HepG2 (cell line): ENCODE data around the gene ALDH2. TPM values are rescaled to one million over a fixed set of nuclear protein-coding genes. Genes with fewer than 3 reads are reported as not detected.
A peak's percentile ranks its signal among the peaks of the same experiment; 100 is the strongest.

Experiments
- ARNT2 ChIP-seq: sonication (generic); formaldehyde crosslinking; IDR thresholded peaks from 2 replicates; pipeline ENCODE4 v1.8.0; 2022; ENCODE audit warnings: mild to moderate bottlenecking, low read depth, missing genetic modification reagents, moderate library complexity
- BCL3 ChIP-seq: sonication (generic); formaldehyde crosslinking; IDR thresholded peaks from 2 replicates; pipeline ENCODE4 v1.5.1; 2020; ENCODE audit warnings: mild to moderate bottlenecking, missing genetic modification reagents, moderate library complexity
- CREB1 ChIP-seq, 2 experiments: fragments of 450-650 bp in 1 of 2; IDR thresholded peaks; 2 replicates each; pipeline ENCODE4 v1.6.1; 2016 to 2017; ENCODE audit warnings: control low read depth in 1 of 2, mild to moderate bottlenecking in 1 of 2, missing compliant biosample characterization in 1 of 2, missing genetic modification characterization in 1 of 2
- DZIP1 ChIP-seq: sonication (generic); formaldehyde crosslinking; IDR thresholded peaks from 2 replicates; pipeline ENCODE4 v1.5.0; 2020; ENCODE audit warnings: mild to moderate bottlenecking, missing genetic modification reagents
- FOXK2 ChIP-seq: fragments of 450-650 bp; IDR thresholded peaks from 2 replicates; pipeline ENCODE4 v1.6.1; 2016
- GZF1 ChIP-seq: sonication (generic); formaldehyde crosslinking; IDR thresholded peaks from 2 replicates; pipeline ENCODE4 v1.5.1; 2020; ENCODE audit warnings: mild to moderate bottlenecking, missing genetic modification reagents
- KDM1A ChIP-seq: IDR thresholded peaks from 2 replicates; pipeline ENCODE4 v1.6.1; 2016; ENCODE audit warnings: missing compliant biosample characterization
- LCORL ChIP-seq, 2 experiments: fragments of 450-650 bp in 1 of 2; sonication (generic) in 1 of 2; formaldehyde crosslinking in 1 of 2; IDR thresholded peaks; 2 replicates each; pipeline versions ENCODE4 v1.5.0 to v1.6.1; 2017 to 2020; ENCODE audit warnings: antibody characterized with exemption in 1 of 2, missing genetic modification reagents in 1 of 2
- MTF1 ChIP-seq: sonication (generic); formaldehyde crosslinking; IDR thresholded peaks from 2 replicates; pipeline ENCODE4 v1.5.0; 2020; ENCODE audit warnings: missing genetic modification reagents
- POLR2G ChIP-seq: fragments of 200-400 bp; formaldehyde crosslinking; IDR thresholded peaks from 2 replicates; pipeline ENCODE4 v1.6.1; 2018; ENCODE audit warnings: mild to moderate bottlenecking, low read depth, low read length, moderate library complexity
- RBAK ChIP-seq: sonication (generic); formaldehyde crosslinking; IDR thresholded peaks from 2 replicates; pipeline ENCODE4 v1.5.1; 2020; ENCODE audit warnings: mild to moderate bottlenecking, missing genetic modification reagents
- SIN3B ChIP-seq: fragments of 150-350 bp; IDR thresholded peaks from 2 replicates; pipeline ENCODE4 v1.6.1; 2014; ENCODE audit warnings: low read length
- SMARCE1 ChIP-seq: fragments of 450-650 bp; IDR thresholded peaks from 2 replicates; pipeline ENCODE4 v1.6.1; 2017; ENCODE audit warnings: borderline replicate concordance
- SP140L ChIP-seq: sonication (generic); formaldehyde crosslinking; IDR thresholded peaks from 2 replicates; pipeline ENCODE4 v1.4.0; 2020; ENCODE audit warnings: missing genetic modification reagents, borderline replicate concordance
- TCF7L2 ChIP-seq: IDR thresholded peaks from 2 replicates; pipeline ENCODE4 v1.6.1; 2011; ENCODE audit warnings: mild to moderate bottlenecking, low read depth, low read length, moderate library complexity
- TEAD2 ChIP-seq: sonication (generic); formaldehyde crosslinking; IDR thresholded peaks from 2 replicates; pipeline ENCODE4 v1.9.0; 2021; ENCODE audit warnings: missing genetic modification reagents
- ZNF143 ChIP-seq: sonication (generic); formaldehyde crosslinking; IDR thresholded peaks from 2 replicates; pipeline ENCODE4 v1.4.0; 2020; ENCODE audit warnings: missing genetic modification reagents
- ZNF33A ChIP-seq: sonication (generic); formaldehyde crosslinking; IDR thresholded peaks from 2 replicates; pipeline ENCODE4 v1.5.1; 2020; ENCODE audit warnings: missing genetic modification reagents, mild to moderate bottlenecking, moderate library complexity, borderline replicate concordance
- ZNF547 ChIP-seq: sonication (generic); formaldehyde crosslinking; IDR thresholded peaks from 2 replicates; pipeline ENCODE4 v1.5.1; 2020; ENCODE audit warnings: mild to moderate bottlenecking, missing genetic modification reagents
- ZNF598 ChIP-seq: sonication (generic); formaldehyde crosslinking; IDR thresholded peaks from 2 replicates; pipeline ENCODE4 v1.5.1; 2020; ENCODE audit warnings: mild to moderate bottlenecking, missing genetic modification reagents, borderline replicate concordance
- ZNF7 ChIP-seq: IDR thresholded peaks from 2 replicates; pipeline ENCODE4 v1.6.1; 2016; ENCODE audit warnings: missing biosample characterization, missing genetic modification reagents
- ZNF703 ChIP-seq: sonication (generic); formaldehyde crosslinking; IDR thresholded peaks from 2 replicates; pipeline ENCODE4 v1.5.1; 2020; ENCODE audit warnings: missing genetic modification reagents, mild to moderate bottlenecking, moderate library complexity, borderline replicate concordance
- ZNF792 ChIP-seq: IDR thresholded peaks from 2 replicates; pipeline ENCODE4 v1.6.1; 2016
- polyA plus RNA-seq, 8 experiments: library from polyadenylated mRNA; depleted of rRNA in 3 of 8; stranded (reverse) in 7 of 8; unstranded in 1 of 8; fragments of >200 nt; fragmentation: Illumina TruSeq in 4 of 8; extraction: Trizol in 4 of 8; gene quantifications; 2 replicates each; pipeline versions ENCODE4 v1.2.1 to v1.2.3, GENCODE V29; 2011 to 2016; ENCODE audit warnings: low read depth in 4 of 8, missing spikeins in 1 of 8, mixed read lengths in 1 of 8; ENCODE audit not compliant: insufficient read depth in 1 of 8
- total RNA-seq, 5 experiments: library from RNA; depleted of rRNA; stranded (reverse); fragments of >200 nt; fragmentation: Illumina TruSeq; extraction: Trizol; gene quantifications; 2 replicates each; pipeline ENCODE4 v1.2.3, GENCODE V29; 2016; ENCODE audit warnings: low read depth in 1 of 5
- TF ChIP-seq, protein P1 (sequence below): sonication (generic); formaldehyde crosslinking; IDR thresholded peaks from 2 replicates; pipeline ENCODE4 v1.4.0; 2020; ENCODE audit warnings: missing genetic modification reagents
- TF ChIP-seq, protein P2 (sequence below): sonication (generic); formaldehyde crosslinking; IDR thresholded peaks from 2 replicates; pipeline ENCODE4 v1.5.0; 2020; ENCODE audit warnings: missing genetic modification reagents

The ALDH2 gene
- total and polyA plus RNA-seq, 2 of the 13 experiments (the other 11 are each of a cell fraction or from before 2014, with no cell fraction given), result 78.8 to 103 TPM

- TF ChIP-seq DZIP1 (CRISPR knock-in tag) (no peak), ZNF792 (CRISPR knock-in tag) (peak; percentile 64; the same call in 1 of the 2 replicates), TCF7L2 (no peak), KDM1A (no peak), GZF1 (no peak), ZNF703 (peak; percentile 84; the same call in 1 of the 2 replicates), CREB1 (IDR thresholded peaks at IDR 0.05) (no peak), CREB1 (CRISPR knock-in tag; IDR thresholded peaks at IDR 0.05) (no peak), FOXK2 (no peak), TEAD2 (CRISPR knock-in tag) (0 out of 2 replicates have a peak, but pooled peaks have one; percentile 28), ZNF598 (0 out of 2 replicates have a peak, but pooled peaks have one; percentile 3), SP140L (CRISPR knock-in tag) (no peak), SMARCE1 (no peak), BCL3 (peak; percentile 53; the same call in 1 of the 2 replicates), SIN3B (no peak), LCORL (IDR thresholded peaks at IDR 0.05) (no peak), LCORL (CRISPR knock-in tag; IDR thresholded peaks at IDR 0.05) (peak; percentile 63; the same call in 1 of the 2 replicates), POLR2G (peak; percentile 87), ZNF33A (no peak; the same call in 1 of the 2 replicates), ZNF7 (CRISPR knock-in tag) (no peak), RBAK (CRISPR knock-in tag) (no peak), ARNT2 (CRISPR knock-in tag) (peak; percentile 74), MTF1 (CRISPR knock-in tag) (no peak), ZNF547 (CRISPR knock-in tag) (peak; percentile 89; the same call in 1 of the 2 replicates), ZNF143 (CRISPR knock-in tag) (no peak)
- TF ChIP-seq, protein P1, sequence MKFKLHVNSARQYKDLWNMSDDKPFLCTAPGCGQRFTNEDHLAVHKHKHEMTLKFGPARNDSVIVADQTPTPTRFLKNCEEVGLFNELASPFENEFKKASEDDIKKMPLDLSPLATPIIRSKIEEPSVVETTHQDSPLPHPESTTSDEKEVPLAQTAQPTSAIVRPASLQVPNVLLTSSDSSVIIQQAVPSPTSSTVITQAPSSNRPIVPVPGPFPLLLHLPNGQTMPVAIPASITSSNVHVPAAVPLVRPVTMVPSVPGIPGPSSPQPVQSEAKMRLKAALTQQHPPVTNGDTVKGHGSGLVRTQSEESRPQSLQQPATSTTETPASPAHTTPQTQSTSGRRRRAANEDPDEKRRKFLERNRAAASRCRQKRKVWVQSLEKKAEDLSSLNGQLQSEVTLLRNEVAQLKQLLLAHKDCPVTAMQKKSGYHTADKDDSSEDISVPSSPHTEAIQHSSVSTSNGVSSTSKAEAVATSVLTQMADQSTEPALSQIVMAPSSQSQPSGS (CRISPR knock-in tag), result peak; percentile 25; the same call in 1 of the 2 replicates
- TF ChIP-seq, protein P2, sequence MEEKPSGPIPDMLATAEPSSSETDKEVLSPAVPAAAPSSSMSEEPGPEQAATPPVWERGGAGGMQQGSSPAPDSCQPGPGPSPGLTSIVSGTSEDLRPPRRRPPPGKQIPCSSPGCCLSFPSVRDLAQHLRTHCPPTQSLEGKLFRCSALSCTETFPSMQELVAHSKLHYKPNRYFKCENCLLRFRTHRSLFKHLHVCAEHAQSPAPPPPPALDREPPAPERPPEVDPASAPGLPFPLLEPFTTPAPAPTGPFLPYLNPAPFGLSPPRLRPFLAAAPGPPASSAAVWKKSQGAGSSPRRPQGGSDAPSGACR (CRISPR knock-in tag), result no peak
Observed at GRCh38 chr12:111766608-111767361, at the start of gene ALDH2 (continued).
